Mammary epithelial cell (primary cell): ENCODE measurements around the gene DNAH14.
"Not testable (repeated sequence)": the region's sequence is repeated elsewhere in the genome, so short reads cannot be mapped to it uniquely, and the experiment has no call there.

Experiments
- EZH2 ChIP-seq: IDR thresholded peaks from 2 replicates; pipeline ENCODE4 v1.6.1; 2012; ENCODE audit warnings: low read length, inconsistent platforms, borderline replicate concordance
- TF ChIP-seq, protein P1 (sequence below), 2 donors: IDR thresholded peaks in 1 of 2; conservative IDR thresholded peaks in 1 of 2; 2 replicates each; pipeline ENCODE4 v1.5.1; 2011 to 2012; ENCODE audit warnings: inconsistent platforms in 2 of 2, low read length in 2 of 2, mild to moderate bottlenecking in 2 of 2, control low read depth in 1 of 2, low read depth in 1 of 2; ENCODE audit not compliant: insufficient read depth in 1 of 2; ENCODE audit errors: extremely low read depth in 1 of 2

DNA sequence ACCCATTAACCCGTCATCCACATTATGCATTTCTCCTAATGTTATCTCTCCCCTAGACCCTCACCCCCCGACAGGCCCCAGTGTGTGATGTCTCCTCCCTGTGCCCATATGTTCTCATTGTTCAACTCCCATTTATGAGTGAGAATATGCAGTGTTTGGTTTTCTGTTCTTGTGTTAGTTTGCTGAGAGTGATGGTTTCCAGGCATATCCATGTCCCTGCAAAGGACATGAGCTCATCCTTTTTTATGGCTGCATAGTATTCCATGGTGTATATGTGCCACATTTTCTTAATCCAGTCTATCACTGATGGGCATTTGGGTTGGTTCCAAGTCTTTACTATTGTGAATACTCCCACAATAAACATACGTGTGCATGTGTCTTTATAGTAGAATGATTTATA is 381.1 kb downstream of the DNAH14 start:
- TF ChIP-seq, protein P1, sequence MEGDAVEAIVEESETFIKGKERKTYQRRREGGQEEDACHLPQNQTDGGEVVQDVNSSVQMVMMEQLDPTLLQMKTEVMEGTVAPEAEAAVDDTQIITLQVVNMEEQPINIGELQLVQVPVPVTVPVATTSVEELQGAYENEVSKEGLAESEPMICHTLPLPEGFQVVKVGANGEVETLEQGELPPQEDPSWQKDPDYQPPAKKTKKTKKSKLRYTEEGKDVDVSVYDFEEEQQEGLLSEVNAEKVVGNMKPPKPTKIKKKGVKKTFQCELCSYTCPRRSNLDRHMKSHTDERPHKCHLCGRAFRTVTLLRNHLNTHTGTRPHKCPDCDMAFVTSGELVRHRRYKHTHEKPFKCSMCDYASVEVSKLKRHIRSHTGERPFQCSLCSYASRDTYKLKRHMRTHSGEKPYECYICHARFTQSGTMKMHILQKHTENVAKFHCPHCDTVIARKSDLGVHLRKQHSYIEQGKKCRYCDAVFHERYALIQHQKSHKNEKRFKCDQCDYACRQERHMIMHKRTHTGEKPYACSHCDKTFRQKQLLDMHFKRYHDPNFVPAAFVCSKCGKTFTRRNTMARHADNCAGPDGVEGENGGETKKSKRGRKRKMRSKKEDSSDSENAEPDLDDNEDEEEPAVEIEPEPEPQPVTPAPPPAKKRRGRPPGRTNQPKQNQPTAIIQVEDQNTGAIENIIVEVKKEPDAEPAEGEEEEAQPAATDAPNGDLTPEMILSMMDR (conservative IDR thresholded peaks at IDR 0.05 in 1 of 2, IDR thresholded peaks at IDR 0.05 in 1 of 2; ENCODE audit: extremely low read depth in 1 of 2, insufficient read depth in 1 of 2, low read depth in 1 of 2, low read length in 2 of 2): not testable (repeated sequence)
- TF ChIP-seq EZH2: not testable (repeated sequence)
